WTC11 (cell line): Measurements from ENCODE around the gene TMED10. TPM values are rescaled to one million over a fixed set of nuclear protein-coding genes. Genes with fewer than 3 reads are reported as not detected.
A peak's percentile ranks its signal among the peaks of the same experiment; 100 is the strongest.

Source experiments
- ATAC-seq: fragments of 200-7000 bp; cut with Tn5 transposase; 2 replicates; pipeline ENCODE4 v1.10.0; 2021; ENCODE audit warnings: mild to moderate bottlenecking, moderate library complexity
- CTCF ChIA-PET: fragments of 300-600 bp; sonication (Branson Sonifier 250); formaldehyde crosslinking; loops from one replicate; lab custom pipeline; 2021; ENCODE audit warnings: antibody characterized with exemption; lab: Charles Lee
- POLR2A ChIA-PET: fragments of 350-600 bp; sonication (Branson Sonifier 250); formaldehyde crosslinking; loops from one replicate; lab custom pipeline; 2021; ENCODE audit warnings: antibody characterized with exemption; lab: Charles Lee
- DNase-seq: peaks from one replicate; pipeline ENCODE4 v3.0.0; 2021; ENCODE audit warnings: low spot score
- H3K27ac Mint-ChIP-seq: 2 replicates; pipeline ENCODE4 v1.8.0; 2021; ENCODE audit warnings: mixed read lengths
- H3K27me3 Mint-ChIP-seq: 2 replicates; pipeline ENCODE4 v1.8.0; 2021; ENCODE audit warnings: low read depth, mild to moderate bottlenecking, moderate library complexity, mixed read lengths
- H3K36me3 Mint-ChIP-seq: 2 replicates; pipeline ENCODE4 v1.8.0; 2021; ENCODE audit warnings: mixed read lengths
- H3K4me1 Mint-ChIP-seq: 2 replicates; pipeline ENCODE4 v1.8.0; 2022; ENCODE audit warnings: mixed read lengths
- H3K4me3 Mint-ChIP-seq: 2 replicates; pipeline ENCODE4 v1.8.0; 2021; ENCODE audit warnings: mild to moderate bottlenecking, moderate library complexity, mixed read lengths
- H3K9me3 Mint-ChIP-seq: 2 replicates; pipeline ENCODE4 v1.8.0; 2021; ENCODE audit warnings: mixed read lengths
- CBFB ChIP-seq: sonication (generic); formaldehyde crosslinking; IDR thresholded peaks from 2 replicates; pipeline ENCODE4 v1.8.1; 2022; ENCODE audit warnings: mild to moderate bottlenecking, low read depth, missing genetic modification reagents
- CREM ChIP-seq: sonication (generic); formaldehyde crosslinking; IDR thresholded peaks from 2 replicates; pipeline ENCODE4 v1.8.1; 2022; ENCODE audit warnings: mild to moderate bottlenecking, missing genetic modification reagents, moderate library complexity
- ELF4 ChIP-seq: sonication (generic); formaldehyde crosslinking; IDR thresholded peaks from 2 replicates; pipeline ENCODE4 v1.8.1; 2022; ENCODE audit warnings: low read depth, mild to moderate bottlenecking, moderate library complexity, missing genetic modification reagents
- FOXP1 ChIP-seq: sonication (generic); formaldehyde crosslinking; IDR thresholded peaks from 2 replicates; pipeline ENCODE4 v1.8.0; 2022; ENCODE audit warnings: missing genetic modification reagents, mild to moderate bottlenecking, moderate library complexity, borderline replicate concordance
- IRF2 ChIP-seq: sonication (generic); formaldehyde crosslinking; IDR thresholded peaks from 2 replicates; pipeline ENCODE4 v1.8.0; 2022; ENCODE audit warnings: low read depth, missing genetic modification reagents, borderline replicate concordance
- NR2C2 ChIP-seq: sonication (generic); formaldehyde crosslinking; IDR thresholded peaks from 2 replicates; pipeline ENCODE4 v1.8.0; 2022; ENCODE audit warnings: mild to moderate bottlenecking, missing genetic modification reagents
- NR3C1 ChIP-seq: sonication (generic); formaldehyde crosslinking; conservative IDR thresholded peaks from 2 replicates; pipeline ENCODE4 v1.8.1; 2023; ENCODE audit warnings: low read depth, mild to moderate bottlenecking, missing genetic modification reagents
- SOX15 ChIP-seq: fragments of 250-450 bp; sonication (Bioruptor Pico); IDR thresholded peaks from 2 replicates; pipeline ENCODE4 v1.9.0; 2021; ENCODE audit warnings: mild to moderate bottlenecking
- ZNF232 ChIP-seq: sonication (generic); formaldehyde crosslinking; IDR thresholded peaks from 2 replicates; pipeline ENCODE4 v1.8.0; 2022; ENCODE audit warnings: mild to moderate bottlenecking, missing genetic modification reagents
- ZNF423 ChIP-seq: fragments of 250-450 bp; sonication (Bioruptor Pico); IDR thresholded peaks from 2 replicates; pipeline ENCODE4 v2.1.2; 2022; ENCODE audit warnings: mild to moderate bottlenecking, moderate library complexity
- total RNA-seq: library from RNA; stranded (reverse); gene quantifications from 3 replicates; pipeline ENCODE4 v1.2.3, GENCODE V29; 2021
- TF ChIP-seq, protein P1 (sequence below): fragments of 250-450 bp; sonication (Bioruptor Pico); IDR thresholded peaks from 2 replicates; pipeline ENCODE4 v1.9.0; 2021; ENCODE audit warnings: mild to moderate bottlenecking
- TF ChIP-seq, protein P2 (sequence below): fragments of 250-450 bp; sonication (Bioruptor Pico); IDR thresholded peaks from 2 replicates; pipeline ENCODE4 v1.8.0; 2021; ENCODE audit warnings: mild to moderate bottlenecking
- TF ChIP-seq, protein P3 (sequence below): sonication (generic); formaldehyde crosslinking; conservative IDR thresholded peaks from 2 replicates; pipeline ENCODE4 v1.8.1; 2023; ENCODE audit warnings: mild to moderate bottlenecking, low read depth, missing genetic modification reagents, moderate library complexity
- TF ChIP-seq, protein P4 (sequence below): fragments of 250-450 bp; sonication (Bioruptor Pico); conservative IDR thresholded peaks from 2 replicates; pipeline ENCODE4 v1.9.0; 2021; ENCODE audit warnings: mild to moderate bottlenecking

The TMED10 gene
- total RNA-seq, 1 experiment from 2014 or later = 234 TPM

DNA sequence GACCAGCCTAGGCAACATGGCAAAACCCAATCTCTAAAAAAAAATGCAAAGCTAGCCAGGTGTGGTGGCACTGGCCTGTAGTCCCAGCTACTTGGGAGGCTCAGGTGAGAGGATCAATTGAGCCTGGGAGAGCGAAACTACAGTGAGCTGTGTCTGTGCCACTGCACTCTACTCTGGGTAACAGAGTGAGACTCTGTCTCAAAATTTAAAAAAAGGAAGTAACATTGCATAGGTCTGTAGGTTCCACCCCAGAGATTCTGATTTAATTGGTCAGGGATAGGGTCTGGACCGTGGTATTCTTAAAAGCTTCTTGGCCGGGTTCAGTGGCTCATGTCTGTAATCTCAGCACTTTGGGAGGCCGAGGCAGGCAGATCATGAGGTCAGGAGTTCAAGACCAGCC lies 80.7 kb downstream of the TMED10 start (continued):
- TF ChIP-seq, protein P1, sequence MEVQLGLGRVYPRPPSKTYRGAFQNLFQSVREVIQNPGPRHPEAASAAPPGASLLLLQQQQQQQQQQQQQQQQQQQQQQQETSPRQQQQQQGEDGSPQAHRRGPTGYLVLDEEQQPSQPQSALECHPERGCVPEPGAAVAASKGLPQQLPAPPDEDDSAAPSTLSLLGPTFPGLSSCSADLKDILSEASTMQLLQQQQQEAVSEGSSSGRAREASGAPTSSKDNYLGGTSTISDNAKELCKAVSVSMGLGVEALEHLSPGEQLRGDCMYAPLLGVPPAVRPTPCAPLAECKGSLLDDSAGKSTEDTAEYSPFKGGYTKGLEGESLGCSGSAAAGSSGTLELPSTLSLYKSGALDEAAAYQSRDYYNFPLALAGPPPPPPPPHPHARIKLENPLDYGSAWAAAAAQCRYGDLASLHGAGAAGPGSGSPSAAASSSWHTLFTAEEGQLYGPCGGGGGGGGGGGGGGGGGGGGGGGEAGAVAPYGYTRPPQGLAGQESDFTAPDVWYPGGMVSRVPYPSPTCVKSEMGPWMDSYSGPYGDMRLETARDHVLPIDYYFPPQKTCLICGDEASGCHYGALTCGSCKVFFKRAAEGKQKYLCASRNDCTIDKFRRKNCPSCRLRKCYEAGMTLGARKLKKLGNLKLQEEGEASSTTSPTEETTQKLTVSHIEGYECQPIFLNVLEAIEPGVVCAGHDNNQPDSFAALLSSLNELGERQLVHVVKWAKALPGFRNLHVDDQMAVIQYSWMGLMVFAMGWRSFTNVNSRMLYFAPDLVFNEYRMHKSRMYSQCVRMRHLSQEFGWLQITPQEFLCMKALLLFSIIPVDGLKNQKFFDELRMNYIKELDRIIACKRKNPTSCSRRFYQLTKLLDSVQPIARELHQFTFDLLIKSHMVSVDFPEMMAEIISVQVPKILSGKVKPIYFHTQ (CRISPR knock-in tag) = no peak
- TF ChIP-seq CREM (CRISPR knock-in tag) = no peak
- no peak for TF ChIP-seq ZNF232 (CRISPR knock-in tag)
- no peak for TF ChIP-seq ELF4 (CRISPR knock-in tag)
- no peak for TF ChIP-seq NR3C1 (CRISPR knock-in tag)
- no peak for TF ChIP-seq NR2C2 (CRISPR knock-in tag)

DNA sequence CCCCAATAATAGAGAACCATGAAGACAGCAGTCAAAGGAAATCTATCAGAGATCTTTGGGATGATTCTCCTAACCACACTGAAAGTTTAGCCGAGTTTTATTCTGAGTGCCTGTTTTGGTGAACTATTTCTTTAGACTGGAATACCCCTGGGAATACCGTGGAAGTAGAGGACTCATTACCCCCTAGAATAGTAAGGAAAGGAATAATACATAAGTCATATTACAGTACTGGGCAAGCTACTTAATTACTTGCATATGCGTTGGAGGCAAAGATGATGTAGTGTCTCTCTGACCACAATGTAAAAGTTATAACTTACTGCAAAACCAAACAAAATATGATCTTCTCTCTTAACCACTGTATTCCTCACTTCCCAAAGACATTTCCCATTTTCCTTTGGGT lies 81.5 kb downstream of the TMED10 start:
- DNase-seq = no peak
- Mint-ChIP-seq H3K9me3 (no peaks in the 10 kb centered on the region), H3K4me3 (no peak overlapping the region), H3K27me3 (no peaks in the 10 kb centered on the region), H3K4me1 (peaks cover 6% of the 10 kb centered on the region), H3K36me3 (peaks cover 55% of the 10 kb centered on the region)
- CTCF ChIA-PET = no interaction called here
- no peak for TF ChIP-seq IRF2 (CRISPR knock-in tag)
- TF ChIP-seq, all 79 proteins: peak for 0
- no peak overlapping the region for H3K27ac Mint-ChIP-seq
- POLR2A ChIA-PET = interaction anchor here (0.6 kb wide), 2 partner anchors 200 to 829 kb away, joined by 5 to 7 read pairs; no protein-coding TSS in a partner anchor
- no peak for ATAC-seq

DNA sequence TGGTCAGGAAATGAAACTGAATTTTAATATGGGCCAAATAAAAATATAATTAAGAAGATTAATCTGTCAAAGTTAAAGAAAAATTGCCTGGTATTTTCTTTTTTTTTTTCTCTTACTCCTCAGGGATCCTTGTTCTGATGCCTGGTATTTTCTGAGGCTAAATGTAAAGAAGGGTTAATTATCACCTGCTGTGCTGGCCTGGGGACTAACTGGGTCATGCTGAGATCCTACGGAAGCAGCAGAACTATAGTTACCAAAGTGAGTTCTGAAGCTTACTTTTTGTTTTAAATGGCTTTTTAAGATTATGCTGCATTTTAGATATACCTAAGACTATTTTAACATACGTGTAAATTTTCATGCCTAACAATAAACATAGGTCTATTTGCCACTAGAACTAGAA lies 83.7 kb downstream of the TMED10 start:
- TF ChIP-seq FOXP1 (CRISPR knock-in tag) (no peak), ZNF423 (CRISPR knock-in tag) (peak; percentile 85; the same call in 1 of the 2 replicates)
- TF ChIP-seq, protein P2, sequence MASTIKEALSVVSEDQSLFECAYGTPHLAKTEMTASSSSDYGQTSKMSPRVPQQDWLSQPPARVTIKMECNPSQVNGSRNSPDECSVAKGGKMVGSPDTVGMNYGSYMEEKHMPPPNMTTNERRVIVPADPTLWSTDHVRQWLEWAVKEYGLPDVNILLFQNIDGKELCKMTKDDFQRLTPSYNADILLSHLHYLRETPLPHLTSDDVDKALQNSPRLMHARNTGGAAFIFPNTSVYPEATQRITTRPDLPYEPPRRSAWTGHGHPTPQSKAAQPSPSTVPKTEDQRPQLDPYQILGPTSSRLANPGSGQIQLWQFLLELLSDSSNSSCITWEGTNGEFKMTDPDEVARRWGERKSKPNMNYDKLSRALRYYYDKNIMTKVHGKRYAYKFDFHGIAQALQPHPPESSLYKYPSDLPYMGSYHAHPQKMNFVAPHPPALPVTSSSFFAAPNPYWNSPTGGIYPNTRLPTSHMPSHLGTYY (CRISPR knock-in tag) = no peak
- TF ChIP-seq, all 79 proteins: peak for 1
- ATAC-seq = peak; percentile 53; the same call in 1 of the 2 replicates
- peaks cover 44% of the 10 kb centered on the region for H3K36me3 Mint-ChIP-seq
- peaks cover 6% of the 10 kb centered on the region for H3K4me1 Mint-ChIP-seq
- no peaks in the 10 kb centered on the region for H3K9me3 Mint-ChIP-seq
- no peak overlapping the region for H3K4me3 Mint-ChIP-seq
- H3K27ac Mint-ChIP-seq = no peak overlapping the region
- POLR2A ChIA-PET = no interaction called here
- no peak for DNase-seq
- CTCF ChIA-PET = interaction anchor here (0.8 kb wide), 1 partner anchor 29 kb away, joined by 3 read pairs; the partner anchor contains the start of gene ACYP1
- H3K27me3 Mint-ChIP-seq = no peaks in the 10 kb centered on the region

DNA sequence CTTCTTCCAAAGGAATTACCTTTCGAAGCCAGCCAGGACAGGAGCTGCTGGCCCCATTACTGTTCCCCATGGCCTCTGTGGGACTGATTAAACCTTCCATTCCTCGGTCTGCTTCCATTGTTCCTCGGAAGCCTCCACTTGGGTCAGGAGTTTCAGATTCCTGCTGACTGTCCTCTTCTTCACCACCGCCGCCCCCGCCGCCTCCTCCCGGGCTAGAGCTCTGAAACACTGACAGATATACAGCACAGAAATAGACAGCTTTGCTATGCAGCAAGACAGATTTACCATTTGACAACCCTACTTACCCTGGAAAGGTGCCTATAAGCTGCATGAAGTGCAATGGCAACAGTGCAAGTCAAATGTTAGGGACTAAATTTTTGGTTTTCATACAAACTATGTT lies 85.2 kb downstream of the TMED10 start:
- TF ChIP-seq, protein P3, sequence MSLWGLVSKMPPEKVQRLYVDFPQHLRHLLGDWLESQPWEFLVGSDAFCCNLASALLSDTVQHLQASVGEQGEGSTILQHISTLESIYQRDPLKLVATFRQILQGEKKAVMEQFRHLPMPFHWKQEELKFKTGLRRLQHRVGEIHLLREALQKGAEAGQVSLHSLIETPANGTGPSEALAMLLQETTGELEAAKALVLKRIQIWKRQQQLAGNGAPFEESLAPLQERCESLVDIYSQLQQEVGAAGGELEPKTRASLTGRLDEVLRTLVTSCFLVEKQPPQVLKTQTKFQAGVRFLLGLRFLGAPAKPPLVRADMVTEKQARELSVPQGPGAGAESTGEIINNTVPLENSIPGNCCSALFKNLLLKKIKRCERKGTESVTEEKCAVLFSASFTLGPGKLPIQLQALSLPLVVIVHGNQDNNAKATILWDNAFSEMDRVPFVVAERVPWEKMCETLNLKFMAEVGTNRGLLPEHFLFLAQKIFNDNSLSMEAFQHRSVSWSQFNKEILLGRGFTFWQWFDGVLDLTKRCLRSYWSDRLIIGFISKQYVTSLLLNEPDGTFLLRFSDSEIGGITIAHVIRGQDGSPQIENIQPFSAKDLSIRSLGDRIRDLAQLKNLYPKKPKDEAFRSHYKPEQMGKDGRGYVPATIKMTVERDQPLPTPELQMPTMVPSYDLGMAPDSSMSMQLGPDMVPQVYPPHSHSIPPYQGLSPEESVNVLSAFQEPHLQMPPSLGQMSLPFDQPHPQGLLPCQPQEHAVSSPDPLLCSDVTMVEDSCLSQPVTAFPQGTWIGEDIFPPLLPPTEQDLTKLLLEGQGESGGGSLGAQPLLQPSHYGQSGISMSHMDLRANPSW (CRISPR knock-in tag) = no peak
- TF ChIP-seq SOX15 (CRISPR knock-in tag) (no peak), CBFB (CRISPR knock-in tag) (no peak), NR2C2 (CRISPR knock-in tag) (no peak)
- TF ChIP-seq, protein P4, sequence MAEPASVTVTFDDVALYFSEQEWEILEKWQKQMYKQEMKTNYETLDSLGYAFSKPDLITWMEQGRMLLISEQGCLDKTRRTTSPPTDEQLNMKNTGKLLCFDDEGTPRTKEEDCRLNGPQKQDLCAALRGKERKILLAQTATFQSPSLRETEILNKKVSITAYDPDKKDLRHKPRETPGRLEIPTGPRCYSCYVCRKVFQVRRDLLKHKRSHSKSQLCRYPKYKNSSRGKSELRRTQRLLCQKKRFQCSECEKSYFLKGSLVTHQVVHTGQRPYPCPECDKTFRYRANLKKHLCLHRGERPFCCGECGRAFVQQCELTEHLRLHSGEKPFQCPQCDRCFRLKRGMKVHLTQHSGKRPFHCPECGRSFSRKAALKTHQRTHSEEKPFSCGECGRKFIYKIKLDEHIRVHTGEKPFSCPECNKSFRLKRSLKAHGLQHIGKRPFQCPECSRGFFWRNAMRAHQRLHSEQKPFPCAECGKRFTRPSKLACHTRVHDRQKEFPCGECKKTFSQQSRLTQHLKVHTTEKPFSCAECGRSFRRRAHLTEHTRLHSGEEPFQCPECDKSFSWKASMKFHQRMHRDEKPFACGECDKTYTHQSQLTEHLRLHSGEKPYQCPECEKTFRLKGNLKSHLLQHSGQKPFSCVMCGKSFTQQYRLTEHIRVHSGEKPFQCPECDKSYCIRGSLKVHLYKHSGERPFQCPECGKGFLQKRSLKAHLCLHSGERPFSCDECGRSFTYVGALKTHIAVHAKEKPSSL (CRISPR knock-in tag) = no peak
- H3K27ac Mint-ChIP-seq = no peak overlapping the region
- ATAC-seq (no peak), DNase-seq (no peak)
- H3K27me3 Mint-ChIP-seq = no peaks in the 10 kb centered on the region
- no peak overlapping the region for H3K4me3 Mint-ChIP-seq
- ChIA-PET POLR2A (no interaction called here), CTCF (no interaction called here)
- no peaks in the 10 kb centered on the region for H3K9me3 Mint-ChIP-seq
- H3K4me1 Mint-ChIP-seq = peaks cover 6% of the 10 kb centered on the region
- peaks cover 51% of the 10 kb centered on the region for H3K36me3 Mint-ChIP-seq
